Measurements from ENCODE around the gene VOPP1. TPM values are rescaled to one million over a fixed set of nuclear protein-coding genes. Genes with fewer than 3 reads are reported as not detected.

The VOPP1 gene
- total RNA-seq, 6 experiments from 2014 or later = 15.8 to 30.3 (median 23.2) TPM

DNA sequence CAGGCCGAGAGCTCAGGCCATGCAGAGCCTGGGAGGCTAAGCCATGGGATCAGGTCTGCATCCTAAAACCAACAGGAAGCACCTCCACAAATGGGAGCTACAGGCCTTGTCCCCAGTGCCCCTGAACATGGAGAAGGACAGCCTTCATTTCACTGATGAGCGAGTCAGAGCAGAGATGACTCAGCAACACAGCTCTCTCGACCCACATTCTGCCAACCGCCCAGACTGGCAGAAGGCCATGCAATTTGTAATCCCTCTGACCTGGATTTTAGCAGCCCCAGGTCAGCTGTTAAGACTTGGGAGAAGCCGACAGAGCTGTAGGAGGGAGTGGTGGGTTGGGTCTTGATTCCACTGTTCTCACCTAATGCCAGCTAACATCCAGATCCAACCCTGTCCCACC, 25.5 kb downstream of the VOPP1 start:
- Histone ChIP-seq H3K27me3 (no peaks in the 10 kb centered on the region), H3K36me3 (no peaks in the 10 kb centered on the region), H3K27ac (peak overlapping the region; percentile 22 to 39 (median 33)), H3K4me1 (peaks cover 0 to 27% (median 12%) of the 10 kb centered on the region in 4 donors), H3K9me3 (no peaks in the 10 kb centered on the region), H3K4me3 (no peak overlapping the region)
- peak; percentile 94 to 96 (median 94) for ATAC-seq
- WGBS (ENCODE audit: insufficient coverage, low coverage, low lambda C conversion rate, missing lambda C conversion rate) = 17% methylated on average over 2 of the region's 5 CpGs
- TF ChIP-seq POLR2A (IDR thresholded peaks at IDR 0.05) = no peak
- TF ChIP-seq, protein P1, sequence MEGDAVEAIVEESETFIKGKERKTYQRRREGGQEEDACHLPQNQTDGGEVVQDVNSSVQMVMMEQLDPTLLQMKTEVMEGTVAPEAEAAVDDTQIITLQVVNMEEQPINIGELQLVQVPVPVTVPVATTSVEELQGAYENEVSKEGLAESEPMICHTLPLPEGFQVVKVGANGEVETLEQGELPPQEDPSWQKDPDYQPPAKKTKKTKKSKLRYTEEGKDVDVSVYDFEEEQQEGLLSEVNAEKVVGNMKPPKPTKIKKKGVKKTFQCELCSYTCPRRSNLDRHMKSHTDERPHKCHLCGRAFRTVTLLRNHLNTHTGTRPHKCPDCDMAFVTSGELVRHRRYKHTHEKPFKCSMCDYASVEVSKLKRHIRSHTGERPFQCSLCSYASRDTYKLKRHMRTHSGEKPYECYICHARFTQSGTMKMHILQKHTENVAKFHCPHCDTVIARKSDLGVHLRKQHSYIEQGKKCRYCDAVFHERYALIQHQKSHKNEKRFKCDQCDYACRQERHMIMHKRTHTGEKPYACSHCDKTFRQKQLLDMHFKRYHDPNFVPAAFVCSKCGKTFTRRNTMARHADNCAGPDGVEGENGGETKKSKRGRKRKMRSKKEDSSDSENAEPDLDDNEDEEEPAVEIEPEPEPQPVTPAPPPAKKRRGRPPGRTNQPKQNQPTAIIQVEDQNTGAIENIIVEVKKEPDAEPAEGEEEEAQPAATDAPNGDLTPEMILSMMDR (IDR thresholded peaks at IDR 0.05) = no peak
- DNase-seq = peak; percentile 80 to 93 (median 87)
- intact Hi-C loops (cut with DNase I) = no loop called here

DNA sequence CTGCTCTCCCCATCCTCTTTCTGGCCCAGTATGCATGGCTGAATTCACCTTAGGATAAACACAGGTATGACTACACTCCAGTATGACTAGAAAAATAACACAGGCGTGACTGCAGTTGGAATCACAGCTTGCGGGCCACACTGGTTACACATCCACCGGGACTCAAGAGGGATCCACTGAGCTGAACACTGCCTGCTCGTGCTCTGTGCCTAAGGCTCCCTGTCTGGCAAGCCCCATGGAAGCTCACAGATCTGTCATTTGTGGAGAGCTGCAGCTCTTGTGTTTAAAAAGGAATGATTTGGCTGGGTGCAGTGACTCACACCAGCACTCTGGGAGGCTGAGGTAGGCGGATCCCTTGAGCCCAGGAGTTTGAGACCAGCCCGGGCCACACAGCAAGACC, 26.8 kb downstream of the VOPP1 start:
- Histone ChIP-seq H3K9me3 (no peaks in the 10 kb centered on the region), H3K36me3 (no peaks in the 10 kb centered on the region), H3K27me3 (no peaks in the 10 kb centered on the region), H3K4me3 (no peak overlapping the region), H3K27ac (no peak overlapping the region), H3K4me1 (peaks cover 0 to 27% (median 12%) of the 10 kb centered on the region in 4 donors)
- DNase-seq (no peak), ATAC-seq (no peak)
- TF ChIP-seq POLR2A (IDR thresholded peaks at IDR 0.05) = no peak
- TF ChIP-seq, protein P1 (IDR thresholded peaks at IDR 0.05) = no peak
- WGBS (ENCODE audit: insufficient coverage, low coverage, low lambda C conversion rate, missing lambda C conversion rate) = 90% methylated on average over 2 of the region's 6 CpGs
- intact Hi-C loops (cut with DNase I) = no loop called here

DNA sequence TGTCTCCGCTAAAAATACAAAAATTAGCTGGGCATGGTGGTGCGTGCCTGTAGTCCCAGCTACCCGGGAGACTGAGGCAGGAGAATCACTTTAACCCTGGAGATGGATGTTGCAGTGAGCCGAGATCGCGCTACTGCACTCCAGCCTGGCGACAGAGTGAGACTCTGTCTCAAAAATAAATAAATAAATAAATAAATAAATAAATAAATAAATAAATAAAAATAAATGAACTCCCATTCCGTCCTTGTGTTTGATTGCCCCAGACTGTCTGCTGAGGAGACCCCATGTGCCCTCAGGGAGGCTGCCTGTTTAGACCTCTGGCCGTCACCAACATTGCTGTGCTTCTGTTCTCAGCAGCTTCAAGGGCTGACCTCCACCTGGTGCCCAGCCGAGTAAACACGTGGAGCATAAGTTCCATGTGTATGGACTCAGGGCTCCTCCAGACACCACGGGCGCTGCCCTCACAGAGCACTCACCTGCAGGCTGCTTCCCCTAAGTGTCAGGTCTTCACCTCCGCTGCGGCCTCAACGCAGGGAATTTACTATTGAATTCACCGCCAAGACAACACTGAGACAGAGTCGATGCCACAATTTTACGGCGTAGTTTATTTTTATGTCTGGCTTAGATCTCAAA, 32.0 kb downstream of the VOPP1 start:
- intact Hi-C loops (cut with DNase I) = no loop called here
- Histone ChIP-seq H3K27ac (no peak overlapping the region), H3K27me3 (no peaks in the 10 kb centered on the region), H3K4me1 (no peaks in the 10 kb centered on the region), H3K36me3 (no peaks in the 10 kb centered on the region), H3K9me3 (no peaks in the 10 kb centered on the region), H3K4me3 (no peak overlapping the region)
- no peak for TF ChIP-seq POLR2A (IDR thresholded peaks at IDR 0.05)
- TF ChIP-seq, protein P1 (IDR thresholded peaks at IDR 0.05) = no peak
- DNase-seq = no peak
- ATAC-seq = no peak
- 93% methylated on average over 20 of the region's 20 CpGs for WGBS (ENCODE audit: insufficient coverage, low coverage, low lambda C conversion rate, missing lambda C conversion rate)

DNA sequence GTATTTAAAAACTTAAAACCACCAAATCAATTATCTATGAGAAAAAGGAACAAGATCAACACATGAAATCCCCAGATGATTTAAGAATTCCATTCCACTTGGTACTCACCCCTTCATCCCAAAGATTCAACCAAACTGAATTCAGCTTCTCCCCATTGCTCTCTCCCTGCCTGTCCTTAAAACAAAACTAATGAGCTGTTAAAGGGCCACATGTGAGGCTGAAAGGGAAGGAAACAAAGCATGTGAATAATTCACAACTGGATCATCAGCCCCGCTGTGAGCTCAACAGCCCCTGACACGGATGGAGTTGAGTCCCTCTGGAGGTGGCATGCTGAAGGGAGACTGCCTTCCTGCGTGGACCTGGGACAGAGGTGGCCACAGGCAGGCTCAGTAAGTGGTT, 32.9 kb downstream of the VOPP1 start:
- no peak for DNase-seq
- H3K27me3 ChIP-seq = no peaks in the 10 kb centered on the region
- no peak overlapping the region for H3K4me3 ChIP-seq
- no peak overlapping the region for H3K27ac ChIP-seq
- no peaks in the 10 kb centered on the region for H3K9me3 ChIP-seq
- TF ChIP-seq POLR2A (IDR thresholded peaks at IDR 0.05) = no peak
- ATAC-seq = no peak
- WGBS (ENCODE audit: insufficient coverage, low coverage, low lambda C conversion rate, missing lambda C conversion rate) = 80% methylated on average over 2 of the region's 3 CpGs
- H3K4me1 ChIP-seq = no peaks in the 10 kb centered on the region
- H3K36me3 ChIP-seq = no peaks in the 10 kb centered on the region
- intact Hi-C loops (cut with DNase I) = no loop called here

DNA sequence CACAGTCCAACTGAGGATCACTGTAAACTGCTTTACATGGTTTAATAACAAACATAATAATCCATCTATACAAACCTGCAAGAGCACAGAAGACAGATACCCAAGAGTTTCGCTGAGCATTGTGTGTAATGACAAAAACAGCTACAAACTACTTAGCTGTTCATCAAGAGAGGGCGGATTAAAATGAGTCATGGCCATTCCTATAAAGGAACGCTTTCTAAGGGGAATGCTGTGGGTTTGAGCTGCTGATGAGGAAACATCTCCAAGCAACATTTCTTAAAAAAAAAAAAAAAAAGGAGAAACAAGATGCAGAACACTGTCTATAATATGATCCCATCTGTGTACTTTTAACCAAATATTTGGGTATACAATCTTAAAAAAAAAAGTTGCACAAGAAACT, 33.8 kb downstream of the VOPP1 start:
- 67% methylated on average over 3 of the region's 3 CpGs for WGBS (ENCODE audit: insufficient coverage, low coverage, low lambda C conversion rate, missing lambda C conversion rate)

More for the DNA sequence above, 33.8 kb downstream of the VOPP1 start:
- Histone ChIP-seq H3K4me3 (no peak overlapping the region), H3K4me1 (no peaks in the 10 kb centered on the region), H3K9me3 (no peaks in the 10 kb centered on the region), H3K36me3 (no peaks in the 10 kb centered on the region), H3K27me3 (no peaks in the 10 kb centered on the region), H3K27ac (no peak overlapping the region)
- no peak for TF ChIP-seq POLR2A (IDR thresholded peaks at IDR 0.05)
- TF ChIP-seq, protein P1 (IDR thresholded peaks at IDR 0.05) = no peak
- intact Hi-C loops (cut with DNase I) = no loop called here
- DNase-seq (no peak), ATAC-seq (no peak)

Data from right lobe of liver (tissue), 6 donors.